Bone marrow (tissue), 2 donors: Measurements from ENCODE around the gene KLK4.

Experiments used
- DNase-seq, 2 donors: peaks; one replicate each; lab custom pipeline; 2025; lab: John Stamatoyannopoulos, UW

The KLK4 gene

GRCh38 chr19:50878851-50879250, 32.3 kb downstream of the KLK4 start:
- DNase-seq, result no peak

DNA sequence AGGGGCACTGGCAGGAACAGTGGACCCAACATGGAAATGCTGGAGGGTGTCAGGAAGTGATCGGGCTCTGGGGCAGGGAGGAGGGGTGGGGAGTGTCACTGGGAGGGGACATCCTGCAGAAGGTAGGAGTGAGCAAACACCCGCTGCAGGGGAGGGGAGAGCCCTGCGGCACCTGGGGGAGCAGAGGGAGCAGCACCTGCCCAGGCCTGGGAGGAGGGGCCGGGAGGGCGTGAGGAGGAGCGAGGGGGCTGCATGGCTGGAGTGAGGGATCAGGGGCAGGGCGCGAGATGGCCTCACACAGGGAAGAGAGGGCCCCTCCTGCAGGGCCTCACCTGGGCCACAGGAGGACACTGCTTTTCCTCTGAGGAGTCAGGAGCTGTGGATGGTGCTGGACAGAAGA, 33.9 kb downstream of the KLK4 start:
- no peak for DNase-seq

- no peak for DNase-seq
These were observed 34.7 kb downstream of the KLK4 start for GRCh38 chr19:50876456-50876855.

DNA sequence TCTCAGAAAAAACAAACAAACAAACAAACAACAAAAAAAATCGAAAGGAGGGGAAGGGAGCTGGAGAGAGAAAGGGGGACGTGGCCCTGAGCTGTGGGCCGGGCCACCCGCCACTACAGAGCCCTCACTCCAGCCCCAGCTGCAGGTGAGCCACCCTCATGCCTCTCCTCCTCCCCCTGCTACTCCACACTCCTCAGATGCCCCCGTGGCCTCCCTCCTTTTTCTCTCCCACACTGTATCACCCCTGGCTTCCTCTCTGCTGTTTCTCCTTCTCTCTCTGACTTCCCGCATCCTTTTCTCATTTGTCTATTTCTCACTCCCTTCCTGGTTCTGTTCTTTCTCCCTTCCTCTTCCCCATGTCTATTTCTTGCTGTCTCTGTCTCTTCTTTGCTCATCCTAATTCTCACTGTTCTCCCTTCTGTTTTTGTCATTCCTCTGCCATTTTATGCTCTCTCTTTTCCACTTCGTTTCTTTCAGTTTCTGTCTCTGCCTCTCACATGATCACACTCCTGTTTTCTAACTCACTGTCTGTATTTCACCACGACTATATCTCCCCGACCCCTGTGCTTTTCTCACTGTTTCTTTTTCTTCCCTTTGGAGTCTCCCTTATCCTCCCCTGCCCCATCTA, 35.3 kb downstream of the KLK4 start:
- DNase-seq, result no peak

DNA sequence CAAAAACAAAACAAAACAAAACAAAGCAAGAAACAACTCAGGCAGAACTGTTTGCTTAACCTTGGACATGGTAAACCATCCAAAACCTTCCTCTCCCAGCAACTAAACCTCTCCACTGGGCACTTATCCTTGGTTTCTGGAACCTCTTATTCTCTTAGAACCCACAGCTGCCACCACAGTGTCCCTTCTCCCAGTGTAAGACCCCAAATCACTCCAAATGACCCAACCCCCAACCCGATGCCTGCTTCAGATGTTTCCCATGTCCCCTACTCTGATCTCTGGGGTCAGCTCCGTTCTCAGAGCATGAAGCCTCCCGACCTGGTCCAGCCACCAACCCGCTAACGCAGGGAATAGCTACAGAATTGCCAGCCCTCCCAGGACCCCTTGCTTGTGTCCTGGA, 37.0 kb downstream of the KLK4 start:
- no peak for DNase-seq

DNA sequence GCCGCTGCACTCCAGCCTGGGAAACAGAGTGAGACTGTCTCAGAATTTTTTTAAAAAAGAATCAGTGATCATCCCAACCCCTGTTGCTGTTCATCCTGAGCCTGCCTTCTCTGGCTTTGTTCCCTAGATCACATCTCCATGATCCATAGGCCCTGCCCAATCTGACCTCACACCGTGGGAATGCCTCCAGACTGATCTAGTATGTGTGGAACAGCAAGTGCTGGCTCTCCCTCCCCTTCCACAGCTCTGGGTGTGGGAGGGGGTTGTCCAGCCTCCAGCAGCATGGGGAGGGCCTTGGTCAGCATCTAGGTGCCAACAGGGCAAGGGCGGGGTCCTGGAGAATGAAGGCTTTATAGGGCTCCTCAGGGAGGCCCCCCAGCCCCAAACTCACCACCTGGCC, 38.1 kb downstream of the KLK4 start, which contains the start of gene KLK2:
TSS of gene KLK2 (plus strand) at position 384 of the 400 bp plus-strand sequence. CDS start 35 bp downstream, outside the sequence.
- no peak for DNase-seq

DNA sequence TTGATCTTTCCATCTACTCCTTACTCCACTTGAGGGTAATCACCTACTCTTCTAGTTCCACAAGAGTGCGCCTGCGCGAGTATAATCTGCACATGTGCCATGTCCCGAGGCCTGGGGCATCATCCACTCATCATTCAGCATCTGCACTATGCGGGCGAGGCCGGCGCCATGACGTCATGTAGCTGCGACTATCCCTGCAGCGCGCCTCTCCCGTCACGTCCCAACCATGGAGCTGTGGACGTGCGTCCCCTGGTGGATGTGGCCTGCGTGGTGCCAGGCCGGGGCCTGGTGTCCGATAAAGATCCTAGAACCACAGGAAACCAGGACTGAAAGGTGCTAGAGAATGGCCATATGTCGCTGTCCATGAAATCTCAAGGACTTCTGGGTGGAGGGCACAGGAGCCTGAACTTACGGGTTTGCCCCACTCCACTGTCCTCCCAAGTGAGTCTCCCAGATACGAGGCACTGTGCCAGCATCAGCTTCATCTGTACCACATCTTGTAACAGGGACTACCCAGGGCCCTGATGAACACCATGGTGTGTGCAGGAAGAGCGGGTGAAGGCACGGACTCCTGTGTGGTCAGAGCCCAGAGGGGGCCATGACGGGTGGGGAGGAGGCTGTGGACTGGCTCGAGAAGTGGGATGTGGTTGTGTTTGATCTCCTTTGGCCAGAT, 40.6 kb downstream of the KLK4 start:
- DNase-seq, result no peak

DNA sequence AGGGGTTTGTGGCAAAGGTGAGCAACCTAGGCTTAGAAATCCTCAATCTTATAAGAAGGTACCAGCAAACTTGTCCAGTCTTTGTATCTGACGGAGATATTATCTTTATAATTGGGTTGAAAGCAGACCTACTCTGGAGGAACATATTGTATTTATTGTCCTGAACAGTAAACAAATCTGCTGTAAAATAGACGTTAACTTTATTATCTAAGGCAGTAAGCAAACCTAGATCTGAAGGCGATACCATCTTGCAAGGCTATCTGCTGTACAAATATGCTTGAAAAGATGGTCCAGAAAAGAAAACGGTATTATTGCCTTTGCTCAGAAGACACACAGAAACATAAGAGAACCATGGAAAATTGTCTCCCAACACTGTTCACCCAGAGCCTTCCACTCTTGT, 41.7 kb downstream of the KLK4 start:
- DNase-seq, result no peak

DNA sequence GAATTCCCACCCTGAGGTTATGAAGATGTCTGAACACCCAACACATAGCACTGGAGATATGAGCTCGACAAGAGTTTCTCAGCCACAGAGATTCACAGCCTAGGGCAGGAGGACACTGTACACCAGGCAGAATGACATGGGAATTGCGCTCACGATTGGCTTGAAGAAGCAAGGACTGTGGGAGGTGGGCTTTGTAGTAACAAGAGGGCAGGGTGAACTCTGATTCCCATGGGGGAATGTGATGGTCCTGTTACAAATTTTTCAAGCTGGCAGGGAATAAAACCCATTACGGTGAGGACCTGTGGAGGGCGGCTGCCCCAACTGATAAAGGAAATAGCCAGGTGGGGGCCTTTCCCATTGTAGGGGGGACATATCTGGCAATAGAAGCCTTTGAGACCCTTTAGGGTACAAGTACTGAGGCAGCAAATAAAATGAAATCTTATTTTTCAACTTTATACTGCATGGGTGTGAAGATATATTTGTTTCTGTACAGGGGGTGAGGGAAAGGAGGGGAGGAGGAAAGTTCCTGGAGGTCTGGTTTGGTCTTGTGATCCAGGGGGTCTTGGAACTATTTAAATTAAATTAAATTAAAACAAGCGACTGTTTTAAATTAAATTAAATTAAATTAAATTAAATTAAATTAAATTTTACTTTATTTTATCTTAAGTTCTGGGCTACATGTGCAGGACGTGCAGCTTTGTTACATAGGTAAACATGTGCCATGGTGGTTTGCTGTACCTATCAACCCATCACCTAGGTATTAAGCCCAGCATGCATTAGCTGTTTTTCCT, 49.5 kb downstream of the KLK4 start:
- DNase-seq, result no peak

- DNase-seq, result no peak
These were observed 50.2 kb downstream of the KLK4 start for GRCh38 chr19:50861010-50861409.

- no peak for DNase-seq
These were observed 51.3 kb downstream of the KLK4 start for GRCh38 chr19:50859849-50860248.

DNA sequence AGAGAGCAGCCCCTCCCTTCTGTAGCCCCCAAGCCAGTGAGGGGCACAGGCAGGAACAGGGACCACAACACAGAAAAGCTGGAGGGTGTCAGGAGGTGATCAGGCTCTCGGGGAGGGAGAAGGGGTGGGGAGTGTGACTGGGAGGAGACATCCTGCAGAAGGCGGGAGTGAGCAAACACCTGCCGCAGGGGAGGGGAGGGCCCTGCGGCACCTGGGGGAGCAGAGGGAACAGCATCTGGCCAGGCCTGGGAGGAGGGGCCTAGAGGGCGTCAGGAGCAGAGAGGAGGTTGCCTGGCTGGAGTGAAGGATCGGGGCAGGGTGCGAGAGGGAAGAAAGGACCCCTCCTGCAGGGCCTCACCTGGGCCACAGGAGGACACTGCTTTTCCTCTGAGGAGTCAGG, 52.3 kb downstream of the KLK4 start:
- no peak for DNase-seq

DNA sequence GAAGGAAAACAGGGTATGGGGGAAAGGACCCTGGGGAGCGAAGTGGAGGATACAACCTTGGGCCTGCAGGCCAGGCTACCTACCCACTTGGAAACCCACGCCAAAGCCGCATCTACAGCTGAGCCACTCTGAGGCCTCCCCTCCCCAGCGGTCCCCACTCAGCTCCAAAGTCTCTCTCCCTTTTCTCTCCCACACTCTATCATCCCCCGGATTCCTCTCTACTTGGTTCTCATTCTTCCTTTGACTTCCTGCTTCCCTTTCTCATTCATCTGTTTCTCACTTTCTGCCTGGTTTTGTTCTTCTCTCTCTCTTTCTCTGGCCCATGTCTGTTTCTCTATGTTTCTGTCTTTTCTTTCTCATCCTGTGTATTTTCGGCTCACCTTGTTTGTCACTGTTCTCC, 53.8 kb downstream of the KLK4 start:
- no peak for DNase-seq
